ENCODE measurements around the gene ZNF70.

ZNF70 gene

DNA sequence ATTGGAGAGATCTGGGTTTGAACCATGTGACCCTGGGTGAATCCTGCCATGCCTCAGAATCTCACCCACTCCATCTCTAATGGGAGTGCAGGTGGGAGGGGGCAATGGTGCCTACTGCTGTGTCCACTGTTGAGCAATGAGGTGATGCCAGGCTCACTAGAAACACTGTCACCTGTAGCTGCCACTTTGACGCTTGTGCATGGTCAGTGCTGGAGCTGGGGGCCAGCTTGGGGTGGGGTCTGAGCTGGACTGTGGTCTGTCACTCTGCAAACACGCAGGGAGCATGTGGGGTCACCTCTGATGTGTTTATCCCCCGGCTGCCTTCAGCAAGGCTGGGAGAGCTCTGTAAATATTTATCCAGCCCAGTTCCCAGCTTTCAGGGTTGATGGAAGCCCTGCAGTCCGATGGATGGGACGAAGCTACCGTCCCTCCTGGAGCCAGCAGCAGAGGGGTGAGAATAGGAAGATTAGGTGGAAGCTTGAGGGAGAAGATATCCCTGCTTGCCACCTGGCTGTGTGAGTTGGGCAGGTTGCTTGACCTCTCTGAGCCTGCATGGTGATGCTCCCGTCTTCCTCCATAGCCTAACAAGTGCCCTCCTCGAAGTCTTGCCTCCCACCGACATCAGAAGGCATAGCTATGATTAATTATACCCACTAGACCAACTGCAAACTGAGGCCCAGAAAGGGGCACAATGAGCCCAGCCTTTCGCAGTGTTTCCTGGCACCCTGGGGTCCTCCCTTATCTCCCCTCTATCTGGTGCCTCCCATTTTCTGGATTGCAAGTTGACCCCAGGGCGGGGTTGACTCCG, 23.4 kb upstream of the ZNF70 start:
- H3K4me3 ChIP-seq (ENCODE audit: low read length): no peak overlapping the region
- H3K27me3 ChIP-seq (ENCODE audit: control insufficient read depth, low read length): peaks cover 4% of the 10 kb centered on the region; the same call in 1 of the 2 replicates
- no peaks in the 10 kb centered on the region for H3K9me2 ChIP-seq (replicated peaks; ENCODE audit: control insufficient read depth, low read length)
- H3K36me3 ChIP-seq (ENCODE audit: control insufficient read depth, low read length): no peaks in the 10 kb centered on the region
- no peak overlapping the region for H3K4me2 ChIP-seq (ENCODE audit: low read length)
- H3K9me3 ChIP-seq (ENCODE audit: control insufficient read depth, insufficient read depth, low read length): no peaks in the 10 kb centered on the region
- no peaks in the 10 kb centered on the region for H3F3A ChIP-seq (ENCODE audit: control insufficient read depth, insufficient read depth)
- no peak overlapping the region for H3K27ac ChIP-seq (ENCODE audit: low read depth, low read length)
- H3K79me2 ChIP-seq (ENCODE audit: control insufficient read depth, low read length): no peaks in the 10 kb centered on the region
- H4K20me1 ChIP-seq (ENCODE audit: control insufficient read depth, insufficient read depth, low read depth, low read length): no peaks in the 10 kb centered on the region
- H3K4me1 ChIP-seq (ENCODE audit: control insufficient read depth, low read length): peaks cover 43% of the 10 kb centered on the region
- TF ChIP-seq CTCF (IDR thresholded peaks at IDR 0.05; ENCODE audit: low read depth, low read length, poor library complexity, severe bottlenecking): no peak
- TF ChIP-seq EZH2phosphoT487 (IDR thresholded peaks at IDR 0.05; ENCODE audit: borderline replicate concordance, low read length): no peak

DNA sequence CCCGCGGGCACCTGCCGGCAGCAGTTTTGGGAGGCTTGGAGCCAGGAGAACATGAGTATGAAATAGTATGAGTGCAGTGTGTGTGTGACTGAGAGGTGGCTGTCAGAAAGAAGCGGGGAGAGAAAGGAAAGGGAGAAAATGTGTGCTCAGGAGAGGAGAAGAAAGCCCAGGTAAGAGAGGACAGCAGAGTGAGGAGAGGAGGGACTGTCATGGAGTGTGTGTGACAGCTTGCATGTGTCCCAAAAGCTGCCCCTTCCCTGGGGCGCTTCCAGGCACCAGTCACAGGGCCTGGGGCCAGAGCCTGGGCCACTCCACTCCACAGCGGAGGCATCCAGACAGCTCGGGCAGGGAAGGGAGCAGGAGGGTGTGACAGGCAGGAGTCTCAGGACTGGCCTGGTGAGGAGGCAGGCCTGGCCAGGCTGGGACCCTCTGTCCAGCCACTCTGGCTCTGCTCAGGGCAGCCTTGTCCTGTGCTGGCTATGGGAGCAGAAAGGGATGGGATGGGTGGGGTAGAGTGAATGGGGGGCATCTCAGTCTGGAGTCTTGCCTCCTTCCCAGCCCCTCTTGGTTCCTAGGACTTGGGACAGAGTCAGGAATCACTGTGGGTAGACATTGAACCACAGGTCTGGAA, 22.7 kb upstream of the ZNF70 start:
- H3K9me2 ChIP-seq (replicated peaks; ENCODE audit: control insufficient read depth, low read length): no peaks in the 10 kb centered on the region
- H3F3A ChIP-seq (ENCODE audit: control insufficient read depth, insufficient read depth): no peaks in the 10 kb centered on the region
- peak overlapping the region; percentile 72 for H3K4me3 ChIP-seq (ENCODE audit: low read length)
- peaks cover 4% of the 10 kb centered on the region; the same call in 1 of the 2 replicates for H3K27me3 ChIP-seq (ENCODE audit: control insufficient read depth, low read length)
- TF ChIP-seq EZH2phosphoT487 (IDR thresholded peaks at IDR 0.05; ENCODE audit: borderline replicate concordance, low read length) (no peak), CTCF (IDR thresholded peaks at IDR 0.05; ENCODE audit: low read depth, low read length, poor library complexity, severe bottlenecking) (no peak)
- H3K4me1 ChIP-seq (ENCODE audit: control insufficient read depth, low read length): peaks cover 50% of the 10 kb centered on the region
- no peaks in the 10 kb centered on the region for H3K9me3 ChIP-seq (ENCODE audit: control insufficient read depth, insufficient read depth, low read length)
- peak overlapping the region; percentile 94 for H3K4me2 ChIP-seq (ENCODE audit: low read length)
- no peaks in the 10 kb centered on the region for H4K20me1 ChIP-seq (ENCODE audit: control insufficient read depth, insufficient read depth, low read depth, low read length)
- no peak overlapping the region for H3K27ac ChIP-seq (ENCODE audit: low read depth, low read length)
- H3K36me3 ChIP-seq (ENCODE audit: control insufficient read depth, low read length): no peaks in the 10 kb centered on the region
- no peaks in the 10 kb centered on the region for H3K79me2 ChIP-seq (ENCODE audit: control insufficient read depth, low read length)

GRCh38 chr22:23772649-23773473, 21.9 kb upstream of the ZNF70 start, which contains the start of gene MMP11:
MMP11 (plus strand) TSS chr22:23772849; CDS start chr22:23772871, 22 bp downstream.
- Histone ChIP-seq H3F3A (ENCODE audit: control insufficient read depth, insufficient read depth) (no peaks in the 10 kb centered on the region), H3K27ac (ENCODE audit: low read depth, low read length) (no peak within 1 kb of the TSS), H4K20me1 (ENCODE audit: control insufficient read depth, insufficient read depth, low read depth, low read length) (no peaks in the 10 kb centered on the region), H3K4me3 (ENCODE audit: low read length) (peak within 1 kb of the TSS; percentile 72), H3K9me3 (ENCODE audit: control insufficient read depth, insufficient read depth, low read length) (no peaks in the 10 kb centered on the region), H3K4me2 (ENCODE audit: low read length) (peak within 1 kb of the TSS; percentile 94), H3K9me2 (replicated peaks; ENCODE audit: control insufficient read depth, low read length) (no peaks in the 10 kb centered on the region), H3K79me2 (ENCODE audit: control insufficient read depth, low read length) (peaks cover 4% of the 10 kb centered on the region), H3K27me3 (ENCODE audit: control insufficient read depth, low read length) (peaks cover 4% of the 10 kb centered on the region; the same call in 1 of the 2 replicates), H3K4me1 (ENCODE audit: control insufficient read depth, low read length) (peaks cover 53% of the 10 kb centered on the region), H3K36me3 (ENCODE audit: control insufficient read depth, low read length) (no peaks in the 10 kb centered on the region)
- TF ChIP-seq CTCF (IDR thresholded peaks at IDR 0.05; ENCODE audit: low read depth, low read length, poor library complexity, severe bottlenecking): peak; percentile 48
- no peak for TF ChIP-seq EZH2phosphoT487 (IDR thresholded peaks at IDR 0.05; ENCODE audit: borderline replicate concordance, low read length)
